GM19467 (cell line): ENCODE measurements around the gene SLX4IP.

ENCODE experiments used
- ATAC-seq: cut with Tn5 transposase; IDR thresholded peaks from one replicate; pipeline ENCODE4 v1.9.1; 2021; ENCODE audit warnings: mild to moderate bottlenecking, moderate library complexity; ENCODE audit not compliant: unreplicated experiment

Gene SLX4IP

DNA sequence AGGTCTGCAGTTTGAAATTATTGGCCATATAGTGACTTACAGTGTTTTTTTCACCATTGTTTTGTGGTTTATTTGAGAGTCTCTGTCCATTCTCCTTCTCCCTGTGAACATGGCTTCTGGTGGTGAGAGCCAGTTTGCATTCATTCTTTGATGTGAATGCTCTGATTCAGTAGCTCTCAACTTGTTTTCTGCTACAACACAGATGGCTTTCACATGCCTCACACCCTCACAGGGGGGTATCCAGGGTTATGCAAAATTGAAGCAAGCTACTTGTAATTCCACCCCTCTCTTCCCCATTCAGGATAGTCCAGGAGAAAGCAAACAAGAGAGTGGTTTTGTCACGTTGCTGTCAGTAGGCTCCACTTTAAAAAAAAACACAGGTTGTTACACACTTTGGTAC is 55.6 kb downstream of the SLX4IP start:
- no peak for ATAC-seq

DNA sequence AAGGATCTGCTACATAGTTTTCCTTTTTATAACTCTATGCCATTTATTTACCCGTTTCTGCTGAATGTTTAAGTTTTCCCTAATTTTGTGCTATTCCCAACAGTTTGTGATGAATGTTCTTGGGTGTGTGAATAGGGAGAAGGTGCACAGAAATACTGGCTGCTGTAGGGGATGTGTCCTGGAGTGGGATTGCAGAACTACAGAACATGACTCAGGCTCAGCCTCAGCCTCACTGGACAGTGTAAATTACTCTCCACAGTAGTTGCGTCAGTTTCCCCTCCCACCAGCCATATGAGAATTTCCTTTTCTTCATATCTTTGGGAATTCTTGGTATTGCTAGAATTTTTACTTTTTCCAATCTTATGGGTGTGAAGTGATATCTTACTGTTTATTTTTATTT is 57.0 kb downstream of the SLX4IP start:
- ATAC-seq: no peak

DNA sequence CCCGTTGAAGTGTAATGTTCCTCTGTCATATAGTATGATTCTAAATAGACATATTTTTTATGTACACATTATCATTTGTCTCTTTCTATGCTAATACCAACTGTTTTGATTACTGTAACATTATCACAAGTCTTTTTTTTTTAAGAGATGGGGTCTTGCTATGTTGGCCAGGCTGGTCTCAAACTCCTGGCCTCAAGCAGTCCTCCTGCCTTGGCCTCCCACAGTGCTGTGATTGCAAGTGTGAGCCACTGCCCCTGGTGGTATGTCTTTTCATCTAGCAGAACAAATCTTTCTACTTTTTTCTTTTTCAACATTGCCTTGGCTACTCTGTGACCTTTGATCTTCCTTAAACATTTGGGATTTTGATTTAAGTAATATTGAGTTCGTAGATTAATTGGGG is 57.7 kb downstream of the SLX4IP start:
- no peak for ATAC-seq

DNA sequence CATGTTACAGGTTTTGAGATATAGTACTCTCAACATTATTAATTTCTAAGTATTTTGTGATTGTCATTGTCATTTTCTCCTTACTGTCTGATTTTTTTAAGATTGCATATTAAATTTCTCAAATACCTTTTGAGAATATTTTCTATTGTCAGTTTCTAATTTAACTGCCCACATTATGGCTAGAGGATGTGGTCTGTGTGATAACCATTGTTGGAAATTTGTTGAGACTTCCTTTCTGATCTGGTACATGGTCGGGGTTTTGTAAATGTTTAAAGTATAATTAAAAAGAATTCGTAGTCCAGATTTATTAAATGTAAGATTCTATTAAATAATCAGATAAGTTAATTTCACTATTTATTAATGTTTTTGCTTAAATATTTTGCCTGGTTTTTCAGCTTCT is 60.1 kb downstream of the SLX4IP start:
- no peak for ATAC-seq

DNA sequence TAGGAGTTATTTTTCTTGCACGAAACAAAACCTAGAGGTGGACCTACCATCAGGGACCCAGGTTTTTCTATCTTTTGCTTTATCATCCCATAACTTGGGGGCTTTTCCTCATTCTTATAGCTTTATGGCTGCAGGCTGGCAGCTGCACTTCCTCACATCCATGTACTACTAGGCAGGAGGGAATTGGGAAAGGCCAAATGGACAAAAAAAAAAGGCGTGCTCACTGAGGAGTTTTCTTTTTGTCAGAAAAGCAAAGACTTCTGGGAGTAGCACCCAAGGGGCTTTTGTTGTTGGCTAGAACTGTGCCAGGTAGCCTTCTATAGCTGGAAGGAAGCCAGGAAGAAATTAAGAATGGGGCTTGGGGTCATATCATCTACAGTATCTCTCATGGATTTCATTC is 61.4 kb downstream of the SLX4IP start:
- no peak for ATAC-seq

DNA sequence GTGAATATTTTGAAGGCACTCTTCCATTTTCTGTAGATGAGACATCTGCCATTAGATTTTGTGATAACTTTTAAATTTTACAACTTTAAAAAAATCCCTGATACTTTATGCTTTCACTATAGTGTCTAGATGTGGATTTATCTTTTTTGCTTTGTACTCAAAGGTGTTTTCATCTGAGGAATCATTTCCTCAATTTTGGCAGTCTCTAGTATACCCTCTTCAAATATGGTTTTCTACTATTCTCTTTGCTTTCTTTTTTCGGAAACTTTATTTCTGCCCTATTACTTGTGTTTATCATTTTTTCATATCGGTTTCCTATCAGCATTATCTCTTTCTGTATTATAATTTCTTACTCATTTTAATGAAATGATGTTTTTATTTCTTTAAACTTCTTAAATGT is 62.2 kb downstream of the SLX4IP start:
- ATAC-seq: no peak

DNA sequence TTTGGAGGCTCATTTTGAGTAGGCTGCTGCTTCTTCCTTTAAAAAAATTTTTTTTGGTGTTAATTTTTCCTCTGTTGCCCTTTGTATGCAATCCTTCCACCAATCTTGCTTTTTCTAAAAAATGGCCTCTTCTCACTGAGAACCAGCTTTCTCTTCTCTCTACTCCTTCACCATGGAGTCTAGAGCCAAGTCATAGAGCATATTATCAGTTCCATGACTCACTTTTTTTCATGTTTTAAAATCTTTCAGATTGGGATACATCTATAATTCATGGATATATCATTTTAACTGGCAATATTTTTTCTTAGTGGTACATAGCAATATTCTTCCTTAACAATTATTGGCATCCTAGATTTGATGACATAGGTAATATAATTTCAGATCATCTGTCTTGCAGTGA is 62.7 kb downstream of the SLX4IP start:
- ATAC-seq: no peak

DNA sequence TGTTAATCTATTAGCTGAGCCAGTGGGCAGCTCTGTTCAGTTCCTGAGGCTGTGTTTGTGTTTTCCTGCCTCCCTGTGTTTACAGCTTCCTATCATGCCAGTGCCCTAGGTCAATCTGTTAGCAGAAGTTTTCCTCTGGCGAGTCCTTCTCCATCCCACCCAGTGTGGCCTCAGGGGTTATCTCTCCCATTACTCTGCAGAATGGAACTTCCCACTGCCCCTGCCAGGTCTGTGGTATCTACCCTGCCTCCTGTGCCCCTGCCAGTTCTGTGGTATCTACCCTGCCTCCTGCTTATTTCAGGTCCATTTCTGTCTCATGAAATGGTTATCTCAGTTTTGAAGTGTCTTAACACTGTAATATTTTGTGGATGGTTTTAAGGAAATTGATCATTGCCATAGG is 63.1 kb downstream of the SLX4IP start:
- no peak for ATAC-seq

DNA sequence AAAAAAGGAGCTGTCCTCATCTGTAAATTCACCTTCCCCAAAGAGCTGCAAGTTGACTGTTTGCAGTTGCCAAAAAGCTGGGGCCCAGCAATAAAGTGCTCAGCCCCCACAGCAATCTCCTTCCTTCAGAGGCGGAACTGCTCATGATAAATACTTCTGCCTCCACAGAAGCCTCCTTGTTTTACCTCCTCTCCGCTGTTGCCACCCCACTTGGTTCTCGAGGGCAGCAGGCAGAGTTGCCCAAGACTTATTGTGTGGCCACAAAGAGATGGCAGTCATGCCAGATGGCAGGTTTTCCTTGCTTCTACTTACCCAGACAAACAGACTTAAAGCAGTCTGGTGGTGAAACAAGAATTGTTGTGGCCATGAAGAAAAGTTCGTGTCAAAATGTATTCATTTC is 66.3 kb downstream of the SLX4IP start:
- ATAC-seq: no peak

DNA sequence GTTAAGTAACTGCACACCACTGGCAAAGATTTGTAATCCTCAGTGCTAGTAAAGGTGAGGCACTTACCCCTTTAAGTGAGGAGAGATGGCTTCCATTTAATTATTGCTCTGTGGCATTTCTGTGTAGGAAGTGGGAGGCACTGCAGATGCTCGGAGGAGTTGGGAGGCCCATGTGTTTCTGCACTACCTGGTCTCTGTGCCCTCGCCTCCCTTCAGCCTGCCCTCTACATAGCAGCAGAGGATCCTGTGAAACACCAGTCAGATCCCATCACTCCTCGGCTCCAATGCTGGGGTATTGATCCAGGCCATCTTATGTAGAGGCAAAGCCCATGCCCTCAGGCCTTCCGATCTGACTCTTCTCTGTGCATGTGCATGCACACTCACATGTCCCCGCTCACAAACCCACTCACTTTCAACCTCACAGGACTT is 67.0 kb downstream of the SLX4IP start:
- no peak for ATAC-seq

DNA sequence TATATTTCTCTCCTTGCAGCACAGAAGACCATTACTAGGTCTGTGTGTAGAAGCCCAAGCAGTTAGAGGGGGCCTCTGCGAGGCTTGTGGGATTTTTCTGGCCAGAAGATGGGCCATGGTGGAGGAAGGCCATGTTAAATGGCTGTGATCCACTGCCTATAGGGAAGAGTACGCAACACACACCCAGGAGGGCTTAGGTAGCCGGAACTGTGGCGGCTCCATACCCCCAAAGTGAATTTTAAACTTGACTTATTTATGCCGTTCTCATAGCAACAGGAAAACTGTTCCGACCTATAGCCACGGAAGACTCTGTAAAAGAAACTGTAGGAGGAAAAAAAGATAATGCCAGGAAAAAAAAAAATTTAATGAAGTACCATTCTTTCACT is 69.5 kb downstream of the SLX4IP start:
- no peak for ATAC-seq

DNA sequence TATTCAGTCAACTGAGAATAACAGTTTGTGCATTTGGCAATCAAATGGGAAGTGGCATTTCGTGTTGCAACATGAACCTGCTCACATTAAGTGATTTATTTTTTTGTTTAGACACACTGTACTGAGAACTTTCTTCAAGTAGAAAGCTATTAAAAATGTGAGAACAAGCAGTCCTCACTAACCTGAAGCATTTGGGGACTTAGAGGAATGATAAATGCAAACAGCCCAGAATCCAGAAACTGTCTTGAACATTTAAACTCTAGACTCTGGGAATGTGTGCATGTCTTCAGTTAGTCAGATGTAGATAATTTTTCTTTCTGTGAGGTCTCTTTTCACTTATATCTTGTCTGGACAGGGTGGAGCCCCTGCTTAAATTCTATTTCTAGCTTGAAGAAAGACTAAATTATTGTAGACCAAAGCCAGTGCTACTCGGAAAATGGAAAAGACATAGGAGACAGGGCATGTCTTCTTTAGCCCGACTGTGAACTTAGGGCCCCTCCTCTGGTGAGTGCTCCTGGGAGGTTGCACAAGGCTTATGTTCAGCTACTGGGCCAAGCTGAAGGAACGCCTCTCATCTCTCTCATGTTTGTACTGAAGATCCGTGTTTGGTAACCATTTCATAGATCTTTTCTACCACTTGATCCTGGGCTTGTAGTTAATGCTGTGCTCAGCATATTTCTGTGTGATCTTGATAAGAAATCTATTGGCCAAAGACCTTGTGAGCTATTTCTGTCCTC is 70.1 kb downstream of the SLX4IP start:
- ATAC-seq: no peak

DNA sequence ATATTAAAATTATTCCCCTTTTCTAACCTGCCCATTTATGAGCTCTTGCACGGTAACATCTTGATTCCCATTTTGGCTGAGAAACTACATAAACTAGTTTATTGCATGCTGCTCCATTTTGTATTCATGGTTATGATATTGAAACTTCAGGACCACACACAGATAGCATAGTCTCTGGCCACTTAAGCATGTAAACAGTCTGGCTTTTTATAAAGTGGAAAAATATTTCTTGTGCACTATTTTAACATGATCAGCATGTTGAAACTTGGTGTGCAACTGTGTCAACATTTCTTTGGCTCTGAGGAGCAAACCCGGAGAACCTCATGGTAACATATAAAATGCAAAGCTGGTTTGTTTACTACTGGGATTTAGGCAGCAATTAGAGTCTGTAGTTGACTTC is 70.7 kb downstream of the SLX4IP start:
- ATAC-seq: no peak

DNA sequence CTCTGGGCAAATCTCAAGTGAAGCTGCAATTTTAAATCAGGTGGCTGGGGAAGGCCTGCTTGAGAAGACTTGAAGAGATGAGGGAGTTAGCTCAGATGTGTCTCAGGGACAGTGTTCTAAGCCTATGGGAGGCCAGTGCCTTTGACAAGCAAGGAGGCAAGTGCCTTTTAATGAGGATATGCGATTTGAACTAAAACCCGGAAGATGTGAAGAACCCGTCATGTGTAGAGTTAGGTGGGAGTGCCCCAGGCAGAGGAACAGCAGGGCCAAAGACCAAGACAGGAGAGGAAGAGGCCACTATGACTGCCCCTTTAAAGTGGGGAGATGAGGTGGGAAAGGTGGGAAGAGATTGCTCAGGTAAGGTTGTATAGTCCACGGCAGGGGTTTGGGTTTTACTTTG is 71.9 kb downstream of the SLX4IP start:
- no peak for ATAC-seq

DNA sequence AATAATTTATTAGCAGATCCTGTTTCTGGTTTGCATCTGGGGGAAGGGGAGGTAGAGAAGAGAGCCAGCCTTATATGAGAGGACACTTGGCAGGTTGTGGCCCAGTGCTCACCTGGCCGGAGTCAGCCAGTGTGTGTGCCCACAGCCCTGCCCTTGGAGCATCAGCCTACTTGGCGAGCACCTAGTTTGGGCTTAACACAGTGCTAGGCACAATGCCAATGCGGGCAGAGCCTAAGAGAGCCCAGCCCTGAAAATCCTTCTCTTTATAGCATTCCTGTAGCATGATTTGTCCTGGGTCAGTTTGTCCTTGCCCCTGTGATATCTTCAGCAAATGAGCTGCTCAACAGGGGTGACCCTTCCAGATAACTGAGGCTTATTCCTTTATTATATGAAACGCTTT is 73.0 kb downstream of the SLX4IP start:
- ATAC-seq: no peak

DNA sequence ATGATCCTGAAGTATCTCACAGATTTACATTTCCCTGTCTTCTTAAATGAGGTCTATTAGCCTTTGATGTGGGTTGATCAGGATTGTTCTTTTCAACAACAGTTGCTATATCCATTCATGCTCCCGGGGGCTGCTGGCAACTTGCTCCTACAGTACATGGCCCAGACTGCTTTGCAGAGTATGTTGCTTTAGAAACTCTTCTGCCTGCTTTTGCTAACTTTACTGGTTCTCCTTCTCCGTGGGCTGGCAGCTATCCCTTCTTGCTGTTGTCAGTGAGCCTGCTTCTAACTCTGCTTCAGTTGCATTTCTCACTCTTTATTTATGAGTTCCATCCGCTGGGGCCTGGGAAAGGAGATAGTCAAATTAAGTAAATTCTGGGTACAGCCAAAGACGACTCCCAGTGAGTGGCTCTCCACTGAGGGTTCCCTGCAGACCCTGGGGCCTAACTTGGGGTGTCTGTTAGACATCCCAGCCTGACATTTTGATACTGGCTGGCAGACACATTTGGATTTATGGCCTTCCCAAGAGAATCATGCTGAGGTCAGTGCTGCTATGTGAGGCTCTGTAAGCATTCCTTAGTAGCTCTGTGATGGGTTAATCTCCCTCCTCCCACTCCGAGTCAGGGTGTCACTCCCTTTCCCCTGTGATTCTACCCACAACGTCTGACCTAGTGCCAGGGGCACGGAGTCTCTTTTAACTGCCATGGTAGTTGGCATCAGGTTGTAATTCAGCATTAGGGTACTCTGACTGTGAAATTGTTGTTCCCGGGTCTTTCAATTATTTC is 73.6 kb downstream of the SLX4IP start:
- ATAC-seq: no peak

DNA sequence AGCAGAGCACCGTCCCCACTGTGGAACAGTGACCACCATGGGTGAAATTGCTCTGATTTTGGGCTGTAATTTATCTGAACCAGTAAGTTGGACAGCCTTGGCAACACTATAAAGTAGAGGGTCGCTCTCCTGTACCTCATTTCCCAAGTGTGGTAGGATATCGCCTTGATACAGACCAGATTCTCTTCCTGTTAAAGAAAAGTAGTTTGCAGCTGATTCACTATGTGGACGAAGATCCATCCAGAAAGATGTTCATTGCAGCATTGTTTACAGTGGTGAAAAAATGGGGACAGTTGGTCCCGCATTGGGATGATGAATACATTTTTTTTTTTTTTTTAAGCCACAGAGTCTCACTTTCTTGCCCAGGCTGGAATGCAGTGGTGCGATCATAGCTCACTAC is 74.3 kb downstream of the SLX4IP start:
- no peak for ATAC-seq

DNA sequence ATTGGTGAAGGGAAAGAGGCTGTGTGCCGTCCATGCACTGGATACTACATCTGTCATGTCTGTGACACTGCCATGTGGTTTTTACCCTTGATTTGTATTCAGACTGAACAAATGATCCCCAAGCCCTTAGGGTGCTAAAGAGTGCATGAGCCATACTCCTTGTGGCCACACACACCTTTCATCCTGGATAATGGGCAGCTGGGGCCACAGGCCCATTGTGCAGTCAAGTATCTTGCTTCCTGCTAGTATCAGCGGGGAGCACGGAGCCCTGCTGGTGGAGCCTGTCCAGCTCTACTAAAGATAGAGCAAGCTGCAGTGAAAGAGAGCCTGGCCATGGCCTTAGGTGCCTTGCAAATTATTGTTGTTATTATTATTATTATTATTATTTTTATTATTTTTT is 75.1 kb downstream of the SLX4IP start:
- no peak for ATAC-seq

DNA sequence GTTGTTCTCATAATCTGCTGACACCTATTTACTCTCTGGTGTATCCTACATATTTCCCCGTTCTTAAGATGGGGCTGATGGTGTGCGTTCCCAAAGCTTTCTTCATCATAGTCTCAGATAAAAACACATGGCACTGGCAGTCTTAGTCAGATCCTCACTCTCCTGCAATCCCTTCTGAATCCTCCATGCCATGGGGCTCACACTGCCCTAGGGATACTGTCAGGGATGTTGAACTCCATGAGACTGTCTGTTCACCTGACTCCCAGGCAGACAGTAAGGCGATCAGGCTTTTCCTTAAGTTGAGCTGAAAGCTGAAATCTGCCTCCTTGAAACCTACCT is 76.0 kb downstream of the SLX4IP start:
- ATAC-seq: no peak

DNA sequence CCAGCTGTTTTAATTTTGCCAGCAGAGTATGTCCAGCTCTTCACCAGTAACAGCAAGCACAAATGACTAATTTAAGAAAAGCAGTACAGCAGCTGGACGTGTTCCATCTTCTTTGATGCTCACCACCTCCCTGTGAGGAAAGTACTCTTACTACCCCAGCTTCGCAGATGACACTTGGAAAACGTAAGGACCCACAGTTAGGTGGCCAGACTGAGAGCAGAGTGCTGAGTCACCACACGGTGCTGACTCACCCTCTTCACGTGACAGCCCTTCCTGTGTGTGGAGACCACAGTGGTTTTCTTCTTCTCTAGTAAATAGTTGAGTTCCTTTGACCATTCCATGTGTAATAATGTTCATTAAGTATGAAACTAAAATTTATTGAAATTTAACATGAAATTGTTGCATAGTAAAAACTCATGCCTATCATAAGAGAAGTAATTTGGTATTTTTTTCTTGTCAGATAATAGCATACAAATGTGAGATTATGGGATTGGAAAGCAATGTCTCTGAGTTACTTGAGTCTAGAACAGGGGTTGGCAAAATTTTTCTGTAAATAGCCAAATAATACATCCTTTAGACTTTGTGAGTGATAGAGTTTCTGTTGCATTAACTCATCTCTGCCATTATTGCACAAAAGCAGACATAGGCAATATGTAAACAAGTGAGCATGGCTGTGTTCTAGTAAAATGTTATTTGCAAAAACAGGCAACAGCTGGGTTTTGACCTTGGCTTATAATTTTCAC is 76.6 kb downstream of the SLX4IP start:
- ATAC-seq: peak; percentile 97

DNA sequence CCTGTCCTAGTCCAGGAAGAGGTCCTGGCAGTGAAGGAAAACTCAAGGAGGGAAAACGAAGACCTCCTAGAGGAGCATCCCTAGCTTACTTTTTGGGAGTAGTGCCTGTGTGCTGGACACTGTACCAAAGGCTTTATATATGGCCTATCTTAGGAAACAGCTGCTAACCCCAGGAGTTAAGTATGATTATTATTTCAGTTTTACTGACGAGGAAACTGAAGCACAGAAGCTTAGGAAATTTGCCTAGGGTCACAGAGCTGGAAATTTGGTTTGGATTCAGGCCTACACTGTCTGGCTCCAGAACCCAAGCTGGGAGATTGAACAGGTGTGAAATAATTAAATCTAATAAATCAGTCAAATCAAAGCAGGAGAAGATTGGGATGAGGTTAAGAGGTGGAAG is 78.0 kb downstream of the SLX4IP start:
- no peak for ATAC-seq

DNA sequence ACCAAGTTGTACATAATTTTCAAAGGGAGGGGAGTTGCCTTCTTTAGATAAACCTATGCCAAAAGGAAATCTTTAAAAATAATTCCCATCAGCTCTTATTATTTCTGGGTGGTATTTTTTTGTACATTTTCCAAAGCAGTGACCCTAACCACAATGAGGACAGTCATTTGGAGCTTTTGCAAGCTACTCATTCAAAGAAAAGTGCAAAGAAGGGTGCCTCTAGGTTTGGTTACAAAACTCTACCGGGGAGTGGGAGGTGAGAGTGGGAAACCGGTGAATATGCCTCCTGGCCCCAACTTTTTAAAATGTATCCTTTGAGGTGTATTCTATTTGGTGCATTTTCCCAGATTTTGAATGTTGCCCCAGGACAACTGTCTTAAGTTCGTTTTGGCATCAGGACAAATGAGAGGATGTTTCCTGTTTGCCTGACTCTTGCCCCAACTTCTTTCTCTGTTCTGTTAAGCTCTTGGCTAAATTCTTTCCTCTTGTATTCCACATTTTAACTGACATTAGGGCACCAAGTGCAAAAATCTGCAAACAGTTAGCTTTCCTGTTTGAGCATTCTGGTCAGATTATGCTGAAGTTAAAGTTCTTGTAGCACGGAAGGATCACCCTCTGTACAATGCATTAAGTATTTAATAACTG is 78.9 kb downstream of the SLX4IP start:
- no peak for ATAC-seq
